Measurements from ENCODE around the gene PLOD2. TPM values are rescaled to one million over a fixed set of nuclear protein-coding genes. Genes with fewer than 3 reads are reported as not detected.

PLOD2 gene
- total RNA-seq, 1 experiment from 2014 or later = 158 TPM

DNA sequence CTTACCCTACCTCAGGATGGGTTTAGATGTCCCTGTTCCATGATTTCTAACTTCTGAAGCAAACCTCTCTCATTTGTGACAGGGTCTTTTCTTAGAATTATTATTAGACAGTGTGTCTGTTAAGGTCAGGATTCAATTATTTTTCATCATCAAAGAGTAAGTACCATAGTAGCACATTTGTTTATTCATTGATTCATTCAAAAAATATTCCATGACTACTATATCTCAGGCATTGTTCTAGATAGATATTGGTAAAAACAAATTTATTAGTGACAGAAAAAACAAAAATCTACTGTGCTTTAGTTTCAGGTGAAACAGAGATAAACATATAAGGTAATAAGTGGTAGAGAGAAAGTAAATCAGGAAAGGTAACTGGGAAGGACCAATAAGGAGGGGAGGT lies 3.5 kb upstream of the PLOD2 start:
- ChIA-PET POLR2A (no interaction called here), CTCF (no interaction called here)
- intact Hi-C loops (cut with micrococcal nuclease; ENCODE audit: unreplicated experiment) = loop anchor here (5.0 kb wide), 1 partner anchor 97 kb away; no protein-coding TSS in a partner anchor
- Histone ChIP-seq H3K9me3 (ENCODE audit: control insufficient read depth, insufficient read depth, low read depth, low read length) (no peaks in the 10 kb centered on the region), H3K27me3 (ENCODE audit: control insufficient read depth, insufficient read depth, low read length) (no peaks in the 10 kb centered on the region), H3K27ac (ENCODE audit: low read length) (peak overlapping the region; percentile 99), H3K36me3 (ENCODE audit: control insufficient read depth, insufficient read depth, low read length) (no peaks in the 10 kb centered on the region), H3K4me1 (ENCODE audit: control insufficient read depth, insufficient read depth, low read length) (peaks cover 51% of the 10 kb centered on the region), H3K4me3 (ENCODE audit: low read depth in 2 of 2, low read length in 2 of 2) (no peak overlapping the region)
- BruUV-seq (replicated peaks) = no TSS peak
- no peak for ATAC-seq
- in situ Hi-C loops (cut with HindIII; ENCODE audit: low pct_unique_long_range_greater_than_20kb, low sequenced_read_pairs) = no loop called here
- TF ChIP-seq, protein P1, sequence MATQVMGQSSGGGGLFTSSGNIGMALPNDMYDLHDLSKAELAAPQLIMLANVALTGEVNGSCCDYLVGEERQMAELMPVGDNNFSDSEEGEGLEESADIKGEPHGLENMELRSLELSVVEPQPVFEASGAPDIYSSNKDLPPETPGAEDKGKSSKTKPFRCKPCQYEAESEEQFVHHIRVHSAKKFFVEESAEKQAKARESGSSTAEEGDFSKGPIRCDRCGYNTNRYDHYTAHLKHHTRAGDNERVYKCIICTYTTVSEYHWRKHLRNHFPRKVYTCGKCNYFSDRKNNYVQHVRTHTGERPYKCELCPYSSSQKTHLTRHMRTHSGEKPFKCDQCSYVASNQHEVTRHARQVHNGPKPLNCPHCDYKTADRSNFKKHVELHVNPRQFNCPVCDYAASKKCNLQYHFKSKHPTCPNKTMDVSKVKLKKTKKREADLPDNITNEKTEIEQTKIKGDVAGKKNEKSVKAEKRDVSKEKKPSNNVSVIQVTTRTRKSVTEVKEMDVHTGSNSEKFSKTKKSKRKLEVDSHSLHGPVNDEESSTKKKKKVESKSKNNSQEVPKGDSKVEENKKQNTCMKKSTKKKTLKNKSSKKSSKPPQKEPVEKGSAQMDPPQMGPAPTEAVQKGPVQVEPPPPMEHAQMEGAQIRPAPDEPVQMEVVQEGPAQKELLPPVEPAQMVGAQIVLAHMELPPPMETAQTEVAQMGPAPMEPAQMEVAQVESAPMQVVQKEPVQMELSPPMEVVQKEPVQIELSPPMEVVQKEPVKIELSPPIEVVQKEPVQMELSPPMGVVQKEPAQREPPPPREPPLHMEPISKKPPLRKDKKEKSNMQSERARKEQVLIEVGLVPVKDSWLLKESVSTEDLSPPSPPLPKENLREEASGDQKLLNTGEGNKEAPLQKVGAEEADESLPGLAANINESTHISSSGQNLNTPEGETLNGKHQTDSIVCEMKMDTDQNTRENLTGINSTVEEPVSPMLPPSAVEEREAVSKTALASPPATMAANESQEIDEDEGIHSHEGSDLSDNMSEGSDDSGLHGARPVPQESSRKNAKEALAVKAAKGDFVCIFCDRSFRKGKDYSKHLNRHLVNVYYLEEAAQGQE (IDR thresholded peaks at IDR 0.05; ENCODE audit: insufficient read depth in 1 of 2, low read depth in 2 of 2, low read length in 1 of 2) = no peak
- TF ChIP-seq, protein P2, sequence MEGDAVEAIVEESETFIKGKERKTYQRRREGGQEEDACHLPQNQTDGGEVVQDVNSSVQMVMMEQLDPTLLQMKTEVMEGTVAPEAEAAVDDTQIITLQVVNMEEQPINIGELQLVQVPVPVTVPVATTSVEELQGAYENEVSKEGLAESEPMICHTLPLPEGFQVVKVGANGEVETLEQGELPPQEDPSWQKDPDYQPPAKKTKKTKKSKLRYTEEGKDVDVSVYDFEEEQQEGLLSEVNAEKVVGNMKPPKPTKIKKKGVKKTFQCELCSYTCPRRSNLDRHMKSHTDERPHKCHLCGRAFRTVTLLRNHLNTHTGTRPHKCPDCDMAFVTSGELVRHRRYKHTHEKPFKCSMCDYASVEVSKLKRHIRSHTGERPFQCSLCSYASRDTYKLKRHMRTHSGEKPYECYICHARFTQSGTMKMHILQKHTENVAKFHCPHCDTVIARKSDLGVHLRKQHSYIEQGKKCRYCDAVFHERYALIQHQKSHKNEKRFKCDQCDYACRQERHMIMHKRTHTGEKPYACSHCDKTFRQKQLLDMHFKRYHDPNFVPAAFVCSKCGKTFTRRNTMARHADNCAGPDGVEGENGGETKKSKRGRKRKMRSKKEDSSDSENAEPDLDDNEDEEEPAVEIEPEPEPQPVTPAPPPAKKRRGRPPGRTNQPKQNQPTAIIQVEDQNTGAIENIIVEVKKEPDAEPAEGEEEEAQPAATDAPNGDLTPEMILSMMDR (IDR thresholded peaks at IDR 0.05) = no peak
- TF ChIP-seq SIN3A (IDR thresholded peaks at IDR 0.05; ENCODE audit: borderline replicate concordance, insufficient read depth, low read depth, low read length) (no peak), POLR2AphosphoS5 (IDR thresholded peaks at IDR 0.05; ENCODE audit: low read depth, low read length) (no peak), TCF7L2 (IDR thresholded peaks at IDR 0.05; ENCODE audit: low read depth, low read length) (no peak)
- no peak for DNase-seq (ENCODE audit: low read depth, low spot score)

DNA sequence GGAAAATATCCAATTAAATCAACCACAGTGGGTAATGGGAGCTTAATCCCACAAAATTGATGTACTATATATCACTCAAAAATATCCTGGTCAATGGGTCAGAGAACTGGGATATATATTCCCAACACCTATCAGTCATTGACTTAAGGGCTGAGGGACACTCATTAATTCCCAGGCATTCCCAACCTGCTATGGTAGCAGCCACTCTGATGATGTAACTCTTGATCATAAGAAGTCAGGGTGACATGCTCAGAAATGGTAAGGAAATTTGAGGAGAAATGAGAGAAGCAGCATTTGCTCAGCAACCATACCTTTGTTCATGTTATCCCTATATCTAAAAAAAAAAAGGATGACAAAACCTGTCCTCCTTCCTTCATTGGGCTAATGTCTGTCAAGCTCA lies 3.1 kb upstream of the PLOD2 start:
- no peaks in the 10 kb centered on the region; the same call in 1 of the 2 replicates for H3K36me3 ChIP-seq (ENCODE audit: control insufficient read depth, insufficient read depth, low read length)
- POLR2A ChIA-PET = no interaction called here
- DNase-seq (ENCODE audit: low read depth, low spot score) (no peak), ATAC-seq (no peak)
- in situ Hi-C loops (cut with HindIII; ENCODE audit: low pct_unique_long_range_greater_than_20kb, low sequenced_read_pairs) = no loop called here
- CTCF ChIA-PET = no interaction called here
- no peaks in the 10 kb centered on the region for H3K9me3 ChIP-seq (ENCODE audit: control insufficient read depth, insufficient read depth, low read depth, low read length)
- H3K27me3 ChIP-seq (ENCODE audit: control insufficient read depth, insufficient read depth, low read length) = no peaks in the 10 kb centered on the region
- peaks cover 54% of the 10 kb centered on the region for H3K4me1 ChIP-seq (ENCODE audit: control insufficient read depth, insufficient read depth, low read length)
- intact Hi-C loops (cut with micrococcal nuclease; ENCODE audit: unreplicated experiment) = loop anchor here (5.0 kb wide), 1 partner anchor 97 kb away; no protein-coding TSS in a partner anchor
- no peak overlapping the region for H3K4me3 ChIP-seq (ENCODE audit: low read depth in 2 of 2, low read length in 2 of 2)
- H3K27ac ChIP-seq (ENCODE audit: low read length) = peak overlapping the region; percentile 99
- BruUV-seq (replicated peaks) = no TSS peak
- TF ChIP-seq POLR2AphosphoS5 (IDR thresholded peaks at IDR 0.05; ENCODE audit: low read depth, low read length) (no peak), TCF7L2 (IDR thresholded peaks at IDR 0.05; ENCODE audit: low read depth, low read length) (no peak), SIN3A (IDR thresholded peaks at IDR 0.05; ENCODE audit: borderline replicate concordance, insufficient read depth, low read depth, low read length) (no peak)
- TF ChIP-seq, protein P2 (IDR thresholded peaks at IDR 0.05) = no peak
- TF ChIP-seq, protein P1 (IDR thresholded peaks at IDR 0.05; ENCODE audit: insufficient read depth in 1 of 2, low read depth in 2 of 2, low read length in 1 of 2) = no peak

Data from Panc1 (cell line).